ENCODE measurements around the gene NCK1.

Gene NCK1

GRCh38 chr3:136920904-136921611, 59.0 kb downstream of the NCK1 start:
- ChIA-PET CTCF (no interaction called here), POLR2A (no interaction called here)
- no peak for TF ChIP-seq SUZ12 (IDR thresholded peaks at IDR 0.05)
- TF ChIP-seq LEF1 (IDR thresholded peaks at IDR 0.05; ENCODE audit: borderline replicate concordance), result no peak
- TF ChIP-seq FOXA1 (IDR thresholded peaks at IDR 0.05), result no peak
- no peak for TF ChIP-seq NFRKB (IDR thresholded peaks at IDR 0.05)
- TF ChIP-seq FOXM1 (IDR thresholded peaks at IDR 0.05; ENCODE audit: borderline replicate concordance), result no peak
- no peak for TF ChIP-seq PKNOX1 (IDR thresholded peaks at IDR 0.05)
- TF ChIP-seq ZNF384 (IDR thresholded peaks at IDR 0.05), result no peak
- no peak for TF ChIP-seq CTBP1 (IDR thresholded peaks at IDR 0.05; ENCODE audit: borderline replicate concordance)
- TF ChIP-seq ARNT (IDR thresholded peaks at IDR 0.05), result no peak
- TF ChIP-seq SP1 (IDR thresholded peaks at IDR 0.05), result no peak
- DNase-seq (ENCODE audit: extremely low spot score), result no peak

GRCh38 chr3:136925425-136926190, 63.6 kb downstream of the NCK1 start:
- no peak for DNase-seq (ENCODE audit: extremely low spot score)
- CTCF ChIA-PET, result interaction anchor here (0.7 kb wide), 1 partner anchor 209 kb away, joined by 3 read pairs; no protein-coding TSS in a partner anchor
- TF ChIP-seq L3MBTL2 (conservative IDR thresholded peaks at IDR 0.05) (no peak), FOXK2 (IDR thresholded peaks at IDR 0.05) (no peak), FOXM1 (IDR thresholded peaks at IDR 0.05; ENCODE audit: borderline replicate concordance) (no peak), ELF4 (IDR thresholded peaks at IDR 0.05) (no peak), CTBP1 (IDR thresholded peaks at IDR 0.05; ENCODE audit: borderline replicate concordance) (no peak), HDGF (IDR thresholded peaks at IDR 0.05; ENCODE audit: borderline replicate concordance) (no peak), ARNT (IDR thresholded peaks at IDR 0.05) (no peak), BHLHE40 (IDR thresholded peaks at IDR 0.05; ENCODE audit: borderline replicate concordance) (no peak)
- POLR2A ChIA-PET, result no interaction called here

- ChIA-PET POLR2A (no interaction called here), CTCF (no interaction called here)
- no peak for TF ChIP-seq ELF4 (IDR thresholded peaks at IDR 0.05)
- TF ChIP-seq FOXK2 (IDR thresholded peaks at IDR 0.05), result no peak
- TF ChIP-seq PKNOX1 (IDR thresholded peaks at IDR 0.05), result no peak
- no peak for TF ChIP-seq TARDBP (IDR thresholded peaks at IDR 0.05)
- TF ChIP-seq ZNF384 (IDR thresholded peaks at IDR 0.05), result no peak
- TF ChIP-seq NFRKB (IDR thresholded peaks at IDR 0.05), result no peak
- no peak for TF ChIP-seq CTBP1 (IDR thresholded peaks at IDR 0.05; ENCODE audit: borderline replicate concordance)
- TF ChIP-seq LEF1 (IDR thresholded peaks at IDR 0.05; ENCODE audit: borderline replicate concordance), result no peak
- no peak for TF ChIP-seq SP1 (IDR thresholded peaks at IDR 0.05)
- TF ChIP-seq HDGF (IDR thresholded peaks at IDR 0.05; ENCODE audit: borderline replicate concordance), result no peak
- no peak for TF ChIP-seq ARNT (IDR thresholded peaks at IDR 0.05)
- TF ChIP-seq FOXM1 (IDR thresholded peaks at IDR 0.05; ENCODE audit: borderline replicate concordance), result no peak
- no peak for TF ChIP-seq FOXA1 (IDR thresholded peaks at IDR 0.05)
- no peak for TF ChIP-seq SUZ12 (IDR thresholded peaks at IDR 0.05)
- DNase-seq (ENCODE audit: extremely low spot score), result no peak
These were observed 66.2 kb downstream of the NCK1 start for GRCh38 chr3:136928240-136928639.

- ChIA-PET CTCF (no interaction called here), POLR2A (no interaction called here)
- DNase-seq (ENCODE audit: extremely low spot score), result no peak
- TF ChIP-seq PKNOX1 (IDR thresholded peaks at IDR 0.05), result no peak
- no peak for TF ChIP-seq FOXK2 (IDR thresholded peaks at IDR 0.05)
- no peak for TF ChIP-seq FOXA1 (IDR thresholded peaks at IDR 0.05)
- TF ChIP-seq SP1 (IDR thresholded peaks at IDR 0.05), result no peak
- TF ChIP-seq BHLHE40 (IDR thresholded peaks at IDR 0.05; ENCODE audit: borderline replicate concordance), result no peak
- no peak for TF ChIP-seq L3MBTL2 (conservative IDR thresholded peaks at IDR 0.05)
- TF ChIP-seq TARDBP (IDR thresholded peaks at IDR 0.05), result no peak
- no peak for TF ChIP-seq LEF1 (IDR thresholded peaks at IDR 0.05; ENCODE audit: borderline replicate concordance)
- TF ChIP-seq SUZ12 (IDR thresholded peaks at IDR 0.05), result no peak
- TF ChIP-seq ZNF384 (IDR thresholded peaks at IDR 0.05), result no peak
- TF ChIP-seq CTBP1 (IDR thresholded peaks at IDR 0.05; ENCODE audit: borderline replicate concordance), result no peak
- no peak for TF ChIP-seq ELF4 (IDR thresholded peaks at IDR 0.05)
These were observed 68.1 kb downstream of the NCK1 start for GRCh38 chr3:136929977-136930670.

GRCh38 chr3:136931606-136932005, 69.6 kb downstream of the NCK1 start:
- ChIA-PET CTCF (no interaction called here), POLR2A (no interaction called here)
- no peak for DNase-seq (ENCODE audit: extremely low spot score)
- TF ChIP-seq TARDBP (IDR thresholded peaks at IDR 0.05) (no peak), SP1 (IDR thresholded peaks at IDR 0.05) (no peak), FOXK2 (IDR thresholded peaks at IDR 0.05) (no peak), FOXM1 (IDR thresholded peaks at IDR 0.05; ENCODE audit: borderline replicate concordance) (no peak), BHLHE40 (IDR thresholded peaks at IDR 0.05; ENCODE audit: borderline replicate concordance) (no peak), ARNT (IDR thresholded peaks at IDR 0.05) (no peak), FOXA1 (IDR thresholded peaks at IDR 0.05) (no peak), LEF1 (IDR thresholded peaks at IDR 0.05; ENCODE audit: borderline replicate concordance) (no peak), ZNF384 (IDR thresholded peaks at IDR 0.05) (no peak), HDGF (IDR thresholded peaks at IDR 0.05; ENCODE audit: borderline replicate concordance) (no peak), SUZ12 (IDR thresholded peaks at IDR 0.05) (no peak)

Measured in HEK293T (cell line).